RWPE1 (cell line): ENCODE results near the gene SSRP1.

Source experiments
- CTCF ChIA-PET: fragments of 350-600 bp; sonication (Branson Sonifier 250); formaldehyde crosslinking; extraction: SDS; loops from one replicate; lab custom pipeline; 2021; lab: Yijun Ruan, JAX
- POLR2A ChIA-PET: fragments of 400-600 bp; formaldehyde crosslinking; extraction: SDS; loops from one replicate; lab custom pipeline; 2020; ENCODE audit warnings: antibody characterized with exemption; ENCODE audit not compliant: low non-redundant PET; lab: Yijun Ruan, JAX
- DNase-seq: peaks from one replicate; pipeline ENCODE4 v3.0.0; 2012; ENCODE audit warnings: low spot score
- H3K27ac ChIP-seq: fragments of 450-650 bp; 2 replicates; pipeline ENCODE4 v1.5.1; 2017
- CTCF ChIP-seq: fragments of 450-650 bp; conservative IDR thresholded peaks from 2 replicates; pipeline ENCODE4 v1.5.1; 2017; ENCODE audit warnings: low read depth, mild to moderate bottlenecking

The SSRP1 gene

GRCh38 chr11:57336111-57336666 lies 497 bp upstream of the SSRP1 start:
- ChIA-PET CTCF (interaction anchor here (0.7 kb wide), 1 partner anchor 412 kb away, joined by 4 read pairs; no protein-coding TSS in a partner anchor), POLR2A (interaction anchor here (0.6 to 1.5 kb wide), 3 partner anchors 11 to 18 kb away, joined by 3 to 11 read pairs (median 3); partner anchors contain the start of gene TNKS1BP1)
- no peak for DNase-seq
- H3K27ac ChIP-seq, result peak overlapping the region; percentile 85
- TF ChIP-seq CTCF, result no peak

GRCh38 chr11:57335023-57335342 lies 709 bp downstream of the SSRP1 start:
- DNase-seq, result no peak
- ChIA-PET POLR2A (interaction anchor here (1.1 to 1.5 kb wide), 2 partner anchors 9 to 16 kb away, joined by 3 to 11 read pairs; partner anchors contain the start of gene TNKS1BP1), CTCF (no interaction called here)
- peak overlapping the region; percentile 85 for H3K27ac ChIP-seq
- TF ChIP-seq CTCF, result no peak

- no peak overlapping the region for H3K27ac ChIP-seq
- CTCF ChIA-PET, result no interaction called here
- POLR2A ChIA-PET, result no interaction called here
Measured at GRCh38 chr11:57332694-57333440, 2.8 kb downstream of the SSRP1 start.

GRCh38 chr11:57331720-57332119 lies 4.0 kb downstream of the SSRP1 start:
- TF ChIP-seq CTCF, result no peak
- H3K27ac ChIP-seq, result no peak overlapping the region
- ChIA-PET CTCF (no interaction called here), POLR2A (no interaction called here)
- no peak for DNase-seq

More at GRCh38 chr11:57332694-57333440, 2.8 kb downstream of the SSRP1 start:
- TF ChIP-seq CTCF, result no peak
- no peak for DNase-seq

GRCh38 chr11:57330029-57330428 lies 5.7 kb downstream of the SSRP1 start:
- TF ChIP-seq CTCF, result no peak
- ChIA-PET CTCF (no interaction called here), POLR2A (no interaction called here)
- no peak overlapping the region for H3K27ac ChIP-seq
- no peak for DNase-seq

GRCh38 chr11:57327721-57328120 lies 8.0 kb downstream of the SSRP1 start:
- POLR2A ChIA-PET, result interaction anchor here (0.6 kb wide), 1 partner anchor 22 kb away, joined by 7 read pairs; no protein-coding TSS in a partner anchor
- H3K27ac ChIP-seq, result peak overlapping the region; percentile 52

More at GRCh38 chr11:57327721-57328120, 8.0 kb downstream of the SSRP1 start:
- DNase-seq, result no peak
- CTCF ChIA-PET, result no interaction called here
- TF ChIP-seq CTCF, result no peak
